H9 (cell line): Measurements from ENCODE around the gene ZNF804A. TPM values are rescaled to one million over a fixed set of nuclear protein-coding genes. Genes with fewer than 3 reads are reported as not detected.

Experiments used
- DNase-seq: peaks from one replicate; pipeline ENCODE4 v3.0.0-alpha.2; 2017
- H2AFZ ChIP-seq: one replicate; pipeline ENCODE4 v1.6.1; 2013; ENCODE audit warnings: mild to moderate bottlenecking, low read length, control low read depth, moderate library complexity
- H2AK5ac ChIP-seq: 2 replicates; pipeline ENCODE4 v1.6.1; 2013; ENCODE audit warnings: low read length, control low read depth, mixed read lengths; ENCODE audit not compliant: insufficient read length
- H2BK120ac ChIP-seq: one replicate; pipeline ENCODE4 v1.6.1; 2013; ENCODE audit warnings: low read depth, mild to moderate bottlenecking, low read length, control low read depth, inconsistent platforms; ENCODE audit not compliant: poor library complexity, severe bottlenecking
- H2BK12ac ChIP-seq: 2 replicates; pipeline ENCODE4 v1.6.1; 2013; ENCODE audit warnings: low read length, control low read depth, mixed read lengths, low read depth; ENCODE audit not compliant: insufficient read length
- H2BK15ac ChIP-seq: 2 replicates; pipeline ENCODE4 v1.6.1; 2013; ENCODE audit warnings: low read depth, low read length, control low read depth
- H2BK20ac ChIP-seq: one replicate; pipeline ENCODE4 v1.6.1; 2013; ENCODE audit warnings: low read depth, mild to moderate bottlenecking, low read length, control low read depth, inconsistent platforms; ENCODE audit not compliant: poor library complexity, severe bottlenecking
- H2BK5ac ChIP-seq: 2 replicates; pipeline ENCODE4 v1.6.1; 2013; ENCODE audit warnings: low read length, control low read depth, mixed read lengths; ENCODE audit not compliant: insufficient read length
- H3K14ac ChIP-seq: 2 replicates; pipeline ENCODE4 v1.6.1; 2013; ENCODE audit warnings: low read length, control low read depth; ENCODE audit not compliant: insufficient read depth
- H3K18ac ChIP-seq: 2 replicates; pipeline ENCODE4 v1.6.1; 2013; ENCODE audit warnings: low read depth, mild to moderate bottlenecking, mixed read lengths, low read length, control low read depth; ENCODE audit not compliant: insufficient read length
- H3K23ac ChIP-seq: 2 replicates; pipeline ENCODE4 v1.6.1; 2013; ENCODE audit warnings: low read length, control low read depth, mixed read lengths, low read depth; ENCODE audit not compliant: insufficient read length
- H3K23me2 ChIP-seq: 2 replicates; pipeline ENCODE4 v1.6.1; 2013; ENCODE audit warnings: low read depth, mild to moderate bottlenecking, mixed read lengths, low read length, control low read depth; ENCODE audit not compliant: insufficient read length, poor library complexity, severe bottlenecking
- H3K27ac ChIP-seq: 2 replicates; pipeline ENCODE4 v1.5.1; 2013; ENCODE audit warnings: low read length, control low read depth, mixed read lengths, low read depth; ENCODE audit not compliant: insufficient read length
- H3K27me3 ChIP-seq: 2 replicates; pipeline ENCODE4 v1.6.1; 2013; ENCODE audit warnings: low read length, control low read depth, inconsistent platforms; ENCODE audit not compliant: insufficient read depth
- H3K4ac ChIP-seq: 2 replicates; pipeline ENCODE4 v1.6.1; 2013; ENCODE audit warnings: low read depth, mild to moderate bottlenecking, control low read depth, inconsistent platforms, low read length, moderate library complexity
- H3K4me1 ChIP-seq: 2 replicates; pipeline ENCODE4 v1.6.1; 2013; ENCODE audit warnings: low read length, control low read depth, inconsistent platforms; ENCODE audit not compliant: insufficient read depth
- H3K4me2 ChIP-seq: 2 replicates; pipeline ENCODE4 v1.6.1; 2013; ENCODE audit warnings: low read length, control low read depth, mixed read lengths; ENCODE audit not compliant: insufficient read length, insufficient read depth
- H3K56ac ChIP-seq: 2 replicates; pipeline ENCODE4 v1.6.1; 2013; ENCODE audit warnings: low read depth, mild to moderate bottlenecking, mixed read lengths, low read length, control low read depth; ENCODE audit not compliant: insufficient read length
- H3K79me1 ChIP-seq: 2 replicates; pipeline ENCODE4 v1.6.1; 2013; ENCODE audit warnings: low read depth, mild to moderate bottlenecking, moderate library complexity, low read length, control low read depth, inconsistent platforms; ENCODE audit not compliant: insufficient read depth, poor library complexity, severe bottlenecking
- H3K79me2 ChIP-seq: 2 replicates; pipeline ENCODE4 v1.6.1; 2013; ENCODE audit warnings: low read length, control low read depth, inconsistent platforms; ENCODE audit not compliant: insufficient read depth
- H3K9ac ChIP-seq: 2 replicates; pipeline ENCODE4 v1.6.1; 2013; ENCODE audit warnings: low read length, control low read depth, mixed read lengths; ENCODE audit not compliant: insufficient read length; ENCODE audit errors: extremely low read depth
- H3K9me3 ChIP-seq: one replicate; pipeline ENCODE4 v1.6.1; 2013; ENCODE audit warnings: low read depth, low read length, inconsistent platforms; ENCODE audit not compliant: control insufficient read depth
- H3T11ph ChIP-seq: one replicate; pipeline ENCODE4 v1.6.1; 2013; ENCODE audit warnings: mild to moderate bottlenecking, low read length, control low read depth, inconsistent platforms
- H4K20me1 ChIP-seq: one replicate; pipeline ENCODE4 v1.6.1; 2013; ENCODE audit not compliant: control insufficient read depth, insufficient read length, insufficient read depth
- H4K5ac ChIP-seq: 2 replicates; pipeline ENCODE4 v1.6.1; 2013; ENCODE audit warnings: low read depth, mild to moderate bottlenecking, mixed read lengths, low read length, control low read depth; ENCODE audit not compliant: insufficient read length
- H4K8ac ChIP-seq: replicated peaks from 2 replicates; pipeline ENCODE4 v1.6.1; 2013; ENCODE audit warnings: low read length, control low read depth, mixed read lengths, low read depth; ENCODE audit not compliant: insufficient read length
- H4K91ac ChIP-seq: 2 replicates; pipeline ENCODE4 v1.6.1; 2013; ENCODE audit warnings: low read depth, mild to moderate bottlenecking, moderate library complexity, mixed read lengths, low read length, control low read depth; ENCODE audit not compliant: insufficient read length
- H3K27ac Mint-ChIP-seq, 3 experiments: 2 replicates in 2 of 3; 3 replicates in 1 of 3; pipeline ENCODE4 v1.8.0; 2020 to 2021; ENCODE audit warnings: mixed read lengths in 3 of 3, mild to moderate bottlenecking in 1 of 3, moderate library complexity in 1 of 3
- H3K27me3 Mint-ChIP-seq: 2 replicates; pipeline ENCODE4 v1.8.0; 2021; ENCODE audit warnings: low read depth, mild to moderate bottlenecking, moderate library complexity, mixed read lengths
- H3K36me3 Mint-ChIP-seq, 3 experiments: 2 replicates in 2 of 3; 3 replicates in 1 of 3; pipeline ENCODE4 v1.8.0; 2020 to 2021; ENCODE audit warnings: low read depth in 3 of 3, mixed read lengths in 3 of 3; ENCODE audit not compliant: insufficient read depth in 1 of 3
- H3K4me1 Mint-ChIP-seq, 2 experiments: 2 replicates each; pipeline ENCODE4 v1.8.0; 2020; ENCODE audit warnings: mixed read lengths in 2 of 2
- H3K4me3 Mint-ChIP-seq, 2 experiments: 2 replicates in 1 of 2; 3 replicates in 1 of 2; pipeline ENCODE4 v1.8.0; 2020 to 2021; ENCODE audit warnings: mild to moderate bottlenecking in 2 of 2, mixed read lengths in 2 of 2, moderate library complexity in 1 of 2
- H3K9me3 Mint-ChIP-seq, 2 experiments: 2 replicates in 1 of 2; 3 replicates in 1 of 2; pipeline ENCODE4 v1.8.0; 2020; ENCODE audit warnings: mild to moderate bottlenecking in 2 of 2, mixed read lengths in 2 of 2, moderate library complexity in 1 of 2
- WGBS: extraction: QIAGEN DNeasy Blood & Tissue Kit; methylation state at CpG from one replicate; pipeline ENCODE4 v1.1.7; 2013; ENCODE audit warnings: missing lambda C conversion rate, low lambda C conversion rate, mixed read lengths; ENCODE audit not compliant: insufficient read length; ENCODE audit errors: extremely low coverage; 5-methylcytosine and 5-hydroxymethylcytosine counted together
- total RNA-seq: library from RNA; stranded (reverse); gene quantifications from 2 replicates; pipeline ENCODE4 v1.2.1, GENCODE V29; 2021
- TF ChIP-seq, protein P1 (sequence below): fragments of 200-600 bp; sonication (generic); conservative IDR thresholded peaks from 3 replicates; pipeline ENCODE4 v1.8.0; 2021; ENCODE audit warnings: antibody characterized with exemption, mild to moderate bottlenecking

ZNF804A gene
- total RNA-seq, 1 experiment from 2014 or later, result not detected

DNA sequence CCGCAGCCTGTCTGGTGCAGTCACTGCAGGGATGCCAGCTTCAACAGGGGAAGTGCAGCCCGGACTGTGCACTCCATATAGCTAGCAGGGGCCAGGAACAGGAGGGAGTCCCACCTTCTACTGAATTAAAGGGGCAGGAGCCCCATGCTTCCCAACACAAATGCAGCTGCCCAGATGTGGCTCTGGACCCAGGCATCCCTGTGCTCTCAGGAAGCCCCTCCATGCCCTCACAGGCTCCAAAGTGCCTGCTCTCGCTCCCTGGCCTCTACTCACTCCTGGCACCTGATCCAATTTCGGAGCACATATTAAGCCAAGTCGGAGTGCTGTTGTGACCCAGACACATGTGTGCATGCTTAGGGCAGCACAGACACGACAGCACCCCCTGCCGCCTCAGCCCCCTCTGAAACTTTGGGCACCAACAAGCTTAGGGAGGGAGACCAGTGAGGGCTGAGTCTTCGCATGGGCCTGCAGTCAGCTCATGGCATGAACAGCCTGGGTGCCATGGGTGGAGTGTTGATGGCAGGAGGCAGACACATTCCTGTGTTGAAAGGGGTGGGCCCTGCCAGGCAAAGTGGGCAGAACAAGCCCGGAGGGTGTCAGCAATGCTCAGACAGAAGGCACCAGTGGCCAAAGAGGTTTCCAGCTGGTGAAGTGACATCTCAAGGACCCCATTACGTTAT, 83.5 kb downstream of the ZNF804A start:
- no peak for DNase-seq
- H3K4me1 ChIP-seq, result no peaks in the 10 kb centered on the region
- no peak overlapping the region for H3K4me3 Mint-ChIP-seq
- H3K27me3 Mint-ChIP-seq, result no peaks in the 10 kb centered on the region
- TF ChIP-seq, protein P1, sequence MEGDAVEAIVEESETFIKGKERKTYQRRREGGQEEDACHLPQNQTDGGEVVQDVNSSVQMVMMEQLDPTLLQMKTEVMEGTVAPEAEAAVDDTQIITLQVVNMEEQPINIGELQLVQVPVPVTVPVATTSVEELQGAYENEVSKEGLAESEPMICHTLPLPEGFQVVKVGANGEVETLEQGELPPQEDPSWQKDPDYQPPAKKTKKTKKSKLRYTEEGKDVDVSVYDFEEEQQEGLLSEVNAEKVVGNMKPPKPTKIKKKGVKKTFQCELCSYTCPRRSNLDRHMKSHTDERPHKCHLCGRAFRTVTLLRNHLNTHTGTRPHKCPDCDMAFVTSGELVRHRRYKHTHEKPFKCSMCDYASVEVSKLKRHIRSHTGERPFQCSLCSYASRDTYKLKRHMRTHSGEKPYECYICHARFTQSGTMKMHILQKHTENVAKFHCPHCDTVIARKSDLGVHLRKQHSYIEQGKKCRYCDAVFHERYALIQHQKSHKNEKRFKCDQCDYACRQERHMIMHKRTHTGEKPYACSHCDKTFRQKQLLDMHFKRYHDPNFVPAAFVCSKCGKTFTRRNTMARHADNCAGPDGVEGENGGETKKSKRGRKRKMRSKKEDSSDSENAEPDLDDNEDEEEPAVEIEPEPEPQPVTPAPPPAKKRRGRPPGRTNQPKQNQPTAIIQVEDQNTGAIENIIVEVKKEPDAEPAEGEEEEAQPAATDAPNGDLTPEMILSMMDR, result no peak
- no peak overlapping the region for H2BK12ac ChIP-seq
- H3K79me1 ChIP-seq, result no peaks in the 10 kb centered on the region
- no peaks in the 10 kb centered on the region for H3K4me1 Mint-ChIP-seq
- H3K9me3 Mint-ChIP-seq, result peaks cover 8 to 10% of the 10 kb centered on the region in 2 experiments; a peak in 3 of 5 replicates
- H3K18ac ChIP-seq, result no peak overlapping the region
- no peaks in the 10 kb centered on the region for H3K9me3 ChIP-seq
- no peak overlapping the region for H2BK20ac ChIP-seq
- no peak overlapping the region for H3K23ac ChIP-seq
- H2BK15ac ChIP-seq, result no peak overlapping the region
- H3K36me3 Mint-ChIP-seq, result no peaks in the 10 kb centered on the region
- no peak overlapping the region for H3K27ac Mint-ChIP-seq
- no peak overlapping the region for H3K9ac ChIP-seq
- no peak overlapping the region for H3K4ac ChIP-seq
- no peak overlapping the region for H2BK120ac ChIP-seq
- no peak overlapping the region for H2BK5ac ChIP-seq
- WGBS, result no CpG with 5 or more reads among the region's 10 CpGs
- H4K8ac ChIP-seq, result no peak overlapping the region
- no peaks in the 10 kb centered on the region for H3K79me2 ChIP-seq
- no peaks in the 10 kb centered on the region for H4K20me1 ChIP-seq
- H3K4me2 ChIP-seq, result no peak overlapping the region
- H3T11ph ChIP-seq, result no peak overlapping the region
- H3K56ac ChIP-seq, result no peak overlapping the region
- no peak overlapping the region for H3K27ac ChIP-seq
- no peaks in the 10 kb centered on the region for H3K27me3 ChIP-seq
- no peak overlapping the region for H2AK5ac ChIP-seq
- no peak overlapping the region for H4K91ac ChIP-seq
- H3K23me2 ChIP-seq, result no peaks in the 10 kb centered on the region
- H2AFZ ChIP-seq, result no peak overlapping the region
- no peak overlapping the region for H3K14ac ChIP-seq
- no peak overlapping the region for H4K5ac ChIP-seq
